Esophagus mucosa (tissue), 1 donor: Measurements from ENCODE around the gene C9. TPM values are rescaled to one million over a fixed set of nuclear protein-coding genes. Genes with fewer than 3 reads are reported as not detected.
A peak's percentile ranks its signal among the peaks of the same experiment; 100 is the strongest.
"Not testable (repeated sequence)": the region's sequence is repeated elsewhere in the genome, so short reads cannot be mapped to it uniquely, and the experiment has no call there.

Source experiments
- ATAC-seq: fragments of 200-7000 bp; cut with Tn5 transposase; one replicate; pipeline ENCODE4 v1.9.1; 2020
- total RNA-seq: library from RNA; stranded (reverse); gene quantifications from one replicate; pipeline ENCODE4 v1.2.4, GENCODE V29; 2023
- donor health status: DM: yes; HTN: yes; CAD: no.

Gene C9
- total RNA-seq, 1 donor from 2014 or later, result not detected

- ATAC-seq, result peak; percentile 77
Measured at GRCh38 chr5:39256477-39257235, 107.6 kb downstream of the C9 start.

GRCh38 chr5:39255406-39255805 is 108.9 kb downstream of the C9 start:
- peak; percentile 86 for ATAC-seq

- no peak for ATAC-seq
Measured at GRCh38 chr5:39254671-39255070, 109.6 kb downstream of the C9 start.

- ATAC-seq, result no peak
Measured at GRCh38 chr5:39253196-39253595, 111.1 kb downstream of the C9 start.

GRCh38 chr5:39249564-39250274 is 114.6 kb downstream of the C9 start:
- no peak for ATAC-seq

- ATAC-seq, result no peak
Measured at GRCh38 chr5:39249069-39249468, 115.2 kb downstream of the C9 start.

- ATAC-seq, result no peak
Measured at GRCh38 chr5:39240750-39241149, 123.5 kb downstream of the C9 start.

- ATAC-seq, result no peak
Measured at GRCh38 chr5:39238366-39239105, 125.8 kb downstream of the C9 start.

GRCh38 chr5:39236718-39237117 is 127.6 kb downstream of the C9 start:
- ATAC-seq, result peak; percentile 48

GRCh38 chr5:39235648-39236047 is 128.6 kb downstream of the C9 start:
- ATAC-seq, result no peak

GRCh38 chr5:39234494-39234893 is 129.8 kb downstream of the C9 start:
- ATAC-seq, result not testable (repeated sequence)

Other genes with a start within 250 kb of the C9 start
- 64.7 TPM for gene FYB1, start 144.9 kb downstream of the C9 start, total RNA-seq
- 3.6 TPM for gene DAB2, start 60.5 kb upstream of the C9 start, total RNA-seq